HG03045 (cell line): ENCODE results near the gene ATG9A.
"Not testable (repeated sequence)": the region's sequence is repeated elsewhere in the genome, so short reads cannot be mapped to it uniquely, and the experiment has no call there.

Experiments used
- ATAC-seq: cut with Tn5 transposase; IDR thresholded peaks from one replicate; pipeline ENCODE4 v1.9.1; 2021; ENCODE audit warnings: mild to moderate bottlenecking, moderate library complexity; ENCODE audit not compliant: unreplicated experiment

Gene ATG9A

DNA sequence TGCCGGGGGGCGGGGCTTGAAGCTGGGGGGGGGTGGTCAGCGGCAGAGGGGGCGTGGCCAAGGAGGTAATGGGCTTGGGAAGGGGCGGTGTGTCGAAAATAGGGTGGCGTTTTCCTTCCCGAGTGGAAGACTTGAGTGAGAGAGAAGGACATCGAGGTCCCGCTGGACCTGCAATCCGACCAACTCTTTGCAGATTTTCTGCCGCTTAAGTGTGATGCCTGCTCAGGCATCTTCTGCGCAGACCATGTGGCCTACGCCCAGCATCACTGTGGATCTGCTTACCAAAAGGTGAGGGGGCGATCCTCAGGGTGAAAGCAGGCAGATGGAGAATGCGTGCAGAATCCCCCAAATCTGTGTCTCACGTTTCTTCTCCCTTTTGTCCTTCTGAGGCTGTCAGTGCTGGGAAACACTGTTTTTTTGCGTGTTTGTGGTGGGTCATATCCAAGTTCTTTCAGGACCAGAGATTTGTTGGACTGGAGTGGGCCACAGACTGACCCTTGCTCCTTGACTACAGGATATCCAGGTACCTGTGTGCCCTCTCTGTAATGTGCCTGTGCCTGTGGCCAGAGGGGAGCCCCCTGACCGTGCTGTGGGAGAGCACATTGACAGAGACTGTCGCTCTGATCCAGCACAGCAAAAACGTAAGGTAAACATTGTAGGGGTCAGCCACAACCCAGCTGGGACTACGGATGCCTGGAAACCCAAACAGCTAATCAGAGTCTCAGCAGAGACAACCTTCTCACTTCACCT, 22.1 kb downstream of the ATG9A start:
- no peak for ATAC-seq

- ATAC-seq: peak; percentile 96
Observed at GRCh38 chr2:219206328-219207133, 22.9 kb downstream of the ATG9A start, which contains the start of gene ZFAND2B. ZFAND2B (plus strand) TSS chr2:219206782; CDS start chr2:219206988, 206 bp downstream.

DNA sequence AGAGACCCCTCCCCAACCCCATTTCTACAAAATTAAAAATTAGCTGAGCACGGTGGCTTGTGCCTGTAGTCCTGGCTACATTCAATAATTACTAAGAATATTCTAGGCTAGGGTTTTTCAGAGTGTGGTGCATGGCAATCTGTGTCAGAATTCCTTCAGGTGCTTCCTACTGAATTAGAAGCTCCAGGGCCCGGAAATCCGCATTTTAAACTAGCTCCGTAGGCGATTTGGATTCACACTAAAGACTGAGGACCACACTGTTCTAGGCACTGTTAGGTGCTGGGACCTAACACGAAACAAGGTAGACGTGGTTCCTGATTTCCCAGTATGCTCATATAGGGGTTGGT, 23.5 kb downstream of the ATG9A start:
- no peak for ATAC-seq

GRCh38 chr2:219205165-219205538, 24.3 kb downstream of the ATG9A start:
- ATAC-seq: no peak

- no peak for ATAC-seq
Observed at GRCh38 chr2:219204425-219205164, 24.8 kb downstream of the ATG9A start.

- not testable (repeated sequence) for ATAC-seq
Observed at GRCh38 chr2:219201331-219201730, 28.1 kb downstream of the ATG9A start.

DNA sequence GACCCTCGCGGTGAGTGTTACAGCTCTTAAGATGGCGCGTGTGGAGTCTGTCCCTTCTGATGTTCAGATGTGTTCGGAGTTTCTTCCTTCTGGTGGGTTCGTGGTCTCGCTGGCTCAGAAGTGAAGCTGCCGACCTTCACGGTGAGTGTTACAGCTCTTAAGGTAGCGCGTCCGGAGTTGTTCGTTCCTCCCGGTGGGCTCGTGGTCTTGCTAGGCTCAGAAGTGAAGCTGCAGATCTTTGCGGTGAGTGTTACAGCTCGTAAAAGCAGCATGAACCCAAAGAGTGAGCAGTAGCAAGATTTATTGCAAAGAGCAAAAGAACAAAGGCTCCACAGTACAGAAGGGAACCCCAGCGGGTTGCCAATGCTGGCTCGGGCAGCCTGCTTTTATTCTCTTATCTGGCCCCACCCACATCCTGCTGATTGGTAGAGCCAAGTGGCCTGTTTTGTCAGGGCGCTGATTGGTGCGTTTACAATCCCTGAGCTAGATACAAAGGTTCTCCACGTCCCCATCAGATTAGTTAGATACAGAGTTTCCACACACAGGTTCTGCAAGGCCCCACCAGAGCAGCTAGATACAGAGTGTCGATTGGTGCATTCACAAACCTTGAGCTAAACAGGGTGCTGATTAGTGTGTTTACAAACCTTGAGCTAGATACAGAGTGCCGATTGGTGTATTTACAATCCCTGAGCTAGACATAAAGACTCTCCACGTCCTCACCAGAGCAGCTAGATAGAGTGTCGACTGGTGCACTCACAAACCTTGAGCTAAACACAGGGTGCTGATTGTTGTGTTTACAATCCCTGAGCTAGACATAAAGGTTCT, 28.7 kb downstream of the ATG9A start:
- ATAC-seq: not testable (repeated sequence)

GRCh38 chr2:219199470-219200211, 29.8 kb downstream of the ATG9A start:
- no peak for ATAC-seq

DNA sequence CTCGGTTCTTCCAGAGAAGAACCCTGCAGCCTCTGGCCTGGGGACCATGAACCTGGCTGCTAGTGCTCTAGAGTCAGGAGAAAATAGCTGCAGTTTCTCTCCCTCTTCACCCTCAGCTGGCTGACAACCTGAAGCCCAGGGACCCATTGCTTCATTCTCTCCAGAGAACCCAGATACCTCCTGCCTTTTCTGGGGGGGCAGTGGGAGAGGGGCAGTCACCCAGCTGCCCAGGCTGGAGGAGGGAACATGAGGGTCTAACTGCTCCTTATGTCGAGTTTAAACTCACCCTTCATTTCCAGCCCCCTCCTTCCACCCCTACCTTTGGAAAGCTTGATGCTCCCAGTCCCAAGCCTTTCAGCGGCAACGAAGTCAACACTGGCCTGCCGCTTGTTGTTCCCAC, 30.5 kb downstream of the ATG9A start:
- ATAC-seq: no peak

DNA sequence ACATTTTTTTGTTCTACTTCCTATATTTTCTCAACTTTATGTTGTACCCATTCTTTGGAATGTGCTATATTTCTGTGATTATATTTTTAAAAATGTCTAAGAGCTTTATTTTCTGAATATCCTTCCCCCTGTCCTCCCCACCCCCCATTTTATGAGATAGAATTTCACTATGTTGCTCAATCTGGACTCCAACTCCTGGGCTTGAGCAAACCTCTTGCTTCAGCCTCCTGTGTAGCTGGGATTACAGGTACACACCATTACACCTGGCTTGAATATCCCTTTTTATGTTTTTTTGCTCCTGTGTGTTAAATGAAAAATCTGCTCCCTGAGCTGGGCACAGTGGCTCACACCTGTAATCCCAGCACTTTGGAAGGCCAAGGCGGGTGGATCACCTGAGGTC, 32.0 kb downstream of the ATG9A start:
- ATAC-seq: no peak

DNA sequence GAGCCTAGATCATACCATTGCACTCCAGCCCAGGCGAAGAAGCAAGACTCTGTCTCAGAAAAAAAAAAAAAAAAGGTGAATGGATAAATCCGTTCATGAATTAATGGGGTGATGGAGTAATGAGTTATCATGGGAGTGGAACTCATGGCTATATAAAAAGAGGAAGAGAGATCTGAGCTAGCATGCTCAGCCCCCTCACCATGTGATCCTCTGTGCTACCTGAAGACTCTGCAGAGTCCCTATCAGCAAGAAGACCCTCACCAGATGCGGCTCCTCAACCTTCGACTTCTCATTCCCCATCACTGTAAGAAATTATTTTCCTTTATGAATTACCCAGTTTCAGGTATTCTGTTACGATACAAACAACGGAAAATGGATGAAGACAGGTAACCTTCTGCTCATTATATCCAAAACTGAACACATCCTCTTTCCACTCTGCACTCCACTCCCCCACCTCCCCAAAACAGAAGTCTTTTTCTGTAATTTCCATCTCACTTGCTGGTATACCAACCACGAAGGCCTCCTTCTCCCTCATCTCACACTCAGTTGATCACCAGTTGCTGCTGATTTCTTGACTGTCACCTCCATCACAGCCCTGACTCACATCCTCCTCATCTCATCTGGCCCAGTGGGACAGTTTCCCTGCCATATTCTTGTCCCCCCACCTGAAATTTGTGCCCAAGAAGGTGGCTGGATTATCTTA, 42.5 kb downstream of the ATG9A start:
- no peak for ATAC-seq

DNA sequence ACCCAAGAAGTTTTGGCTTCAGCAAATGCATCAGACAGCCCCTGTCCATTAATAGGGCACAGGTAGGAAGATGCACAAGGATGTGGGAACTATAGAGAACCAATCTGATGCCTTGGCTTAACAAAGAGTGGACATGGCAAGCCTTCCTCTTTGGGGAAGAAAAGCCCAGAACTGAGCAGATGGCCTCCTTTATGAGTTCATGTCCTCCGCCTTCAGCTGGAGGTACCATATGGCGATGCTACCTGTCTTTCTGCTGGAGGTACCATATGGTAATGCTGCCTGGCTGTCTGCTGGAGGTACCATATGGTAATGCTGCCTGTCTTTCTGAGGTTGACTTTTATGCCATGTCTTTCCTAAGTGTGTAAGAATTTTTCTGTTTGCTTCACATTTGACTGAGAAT, 45.3 kb downstream of the ATG9A start:
- no peak for ATAC-seq

DNA sequence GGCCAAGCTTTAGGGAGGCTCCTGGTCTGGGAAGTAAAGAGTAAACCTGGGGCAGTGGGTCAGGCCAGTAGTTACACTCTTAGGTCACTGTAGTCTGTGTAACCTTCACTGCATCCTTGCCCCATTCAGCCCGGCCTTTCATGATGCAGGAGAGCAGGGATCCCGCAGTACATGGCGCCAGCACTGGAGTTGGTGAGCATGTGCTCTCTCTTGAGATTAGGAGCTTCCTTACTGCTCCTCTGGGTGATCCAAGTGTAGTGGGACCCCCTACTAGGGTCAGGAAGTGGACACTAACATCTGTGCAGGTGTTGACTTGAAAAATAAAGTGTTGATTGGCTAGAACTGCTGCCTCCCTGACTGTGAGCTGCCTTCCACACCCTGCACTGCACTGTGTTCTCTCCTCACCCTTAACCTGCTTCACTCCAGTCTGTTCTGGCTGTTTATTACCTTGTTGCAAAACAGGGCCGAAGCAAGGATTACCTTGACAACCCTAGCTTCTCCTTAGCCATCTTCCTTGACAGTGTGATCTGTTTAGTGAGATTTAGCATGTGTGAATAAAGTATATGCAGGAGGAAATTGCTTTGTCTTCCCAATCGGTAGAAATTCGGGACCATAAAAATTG, 46.2 kb downstream of the ATG9A start:
- no peak for ATAC-seq

DNA sequence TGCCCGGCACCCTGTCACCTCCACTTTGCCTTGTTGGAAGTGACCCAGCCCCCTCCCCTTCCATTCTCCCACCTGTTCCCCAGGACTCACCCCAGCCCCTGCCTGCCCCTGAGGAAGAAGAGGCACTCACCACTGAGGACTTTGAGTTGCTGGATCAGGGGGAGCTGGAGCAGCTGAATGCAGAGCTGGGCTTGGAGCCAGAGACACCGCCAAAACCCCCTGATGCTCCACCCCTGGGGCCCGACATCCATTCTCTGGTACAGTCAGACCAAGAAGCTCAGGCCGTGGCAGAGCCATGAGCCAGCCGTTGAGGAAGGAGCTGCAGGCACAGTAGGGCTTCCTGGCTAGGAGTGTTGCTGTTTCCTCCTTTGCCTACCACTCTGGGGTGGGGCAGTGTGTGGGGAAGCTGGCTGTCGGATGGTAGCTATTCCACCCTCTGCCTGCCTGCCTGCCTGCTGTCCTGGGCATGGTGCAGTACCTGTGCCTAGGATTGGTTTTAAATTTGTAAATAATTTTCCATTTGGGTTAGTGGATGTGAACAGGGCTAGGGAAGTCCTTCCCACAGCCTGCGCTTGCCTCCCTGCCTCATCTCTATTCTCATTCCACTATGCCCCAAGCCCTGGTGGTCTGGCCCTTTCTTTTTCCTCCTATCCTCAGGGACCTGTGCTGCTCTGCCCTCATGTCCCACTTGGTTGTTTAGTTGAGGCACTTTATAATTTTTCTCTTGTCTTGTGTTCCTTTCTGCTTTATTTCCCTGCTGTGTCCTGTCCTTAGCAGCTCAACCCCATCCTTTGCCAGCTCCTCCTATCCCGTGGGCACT, 46.9 kb downstream of the ATG9A start:
- ATAC-seq: no peak

DNA sequence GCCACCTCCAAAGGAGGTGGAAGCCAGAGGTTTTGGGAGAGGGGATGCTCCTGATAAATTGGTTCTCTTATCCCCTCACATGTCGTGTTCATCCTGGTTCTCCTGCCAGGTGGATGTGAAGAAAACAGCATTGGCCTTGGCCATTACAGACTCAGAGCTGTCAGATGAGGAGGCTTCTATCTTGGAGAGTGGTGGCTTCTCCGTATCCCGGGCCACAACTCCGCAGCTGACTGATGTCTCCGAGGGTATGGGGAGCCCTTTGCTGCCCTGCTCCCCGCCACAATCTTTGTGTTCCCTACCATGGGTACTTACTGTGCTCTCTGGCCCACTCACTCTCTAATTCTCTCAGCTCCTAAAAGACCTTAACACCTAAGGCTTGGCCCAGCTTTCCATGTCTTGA, 47.9 kb downstream of the ATG9A start:
- no peak for ATAC-seq

DNA sequence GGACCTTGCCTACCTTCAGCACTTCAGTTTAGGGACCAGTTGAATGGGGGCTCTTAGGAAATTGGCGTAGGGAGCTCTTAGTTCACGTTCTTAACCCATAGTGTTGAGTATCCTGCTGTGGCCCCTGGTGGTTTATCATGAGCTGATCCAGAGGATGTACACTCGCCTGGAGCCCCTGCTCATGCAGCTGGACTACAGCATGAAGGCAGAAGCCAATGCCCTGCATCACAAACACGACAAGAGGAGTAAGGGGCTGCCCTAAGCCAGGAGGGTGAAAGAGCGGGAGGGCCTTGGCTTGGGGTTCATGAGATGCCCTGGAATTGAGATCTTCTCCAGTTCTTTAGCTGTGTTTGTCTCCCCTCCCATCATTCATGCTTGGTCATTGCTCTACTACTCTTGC, 48.5 kb downstream of the ATG9A start:
- no peak for ATAC-seq

- no peak for ATAC-seq
Observed at GRCh38 chr2:219179601-219180465, 49.6 kb downstream of the ATG9A start.
